Spinal cord (tissue), 10 donors: Measurements from ENCODE around the gene AP4E1. TPM values are rescaled to one million over a fixed set of nuclear protein-coding genes. Genes with fewer than 3 reads are reported as not detected.

Source experiments
- DNase-seq, 6 donors: peaks; one replicate each; pipeline versions ENCODE4 v3.0.0 to v3.0.0-alpha.2; 2013 to 2015; ENCODE audit warnings: low spot score in 6 of 6, low read depth in 4 of 6
- H3K27ac ChIP-seq: one replicate; pipeline ENCODE4 v1.5.1; 2013; ENCODE audit warnings: low read depth, low read length, control low read depth
- H3K27me3 ChIP-seq: one replicate; pipeline ENCODE4 v1.6.1; 2013; ENCODE audit warnings: low read length; ENCODE audit not compliant: control insufficient read depth, insufficient read depth
- H3K36me3 ChIP-seq: one replicate; pipeline ENCODE4 v1.6.1; 2013; ENCODE audit warnings: low read length; ENCODE audit not compliant: control insufficient read depth, insufficient read depth
- H3K4me1 ChIP-seq: one replicate; pipeline ENCODE4 v1.6.1; 2013; ENCODE audit warnings: low read length; ENCODE audit not compliant: control insufficient read depth, insufficient read depth
- H3K4me3 ChIP-seq: one replicate; pipeline ENCODE4 v1.5.1; 2013; ENCODE audit warnings: low read depth, low read length, control low read depth
- H3K9me3 ChIP-seq: one replicate; pipeline ENCODE4 v1.6.1; 2013; ENCODE audit warnings: low read length; ENCODE audit not compliant: control insufficient read depth, insufficient read depth
- WGBS: methylation state at CpG from one replicate; pipeline ENCODE4 v1.1.5; 2013; ENCODE audit warnings: missing lambda C conversion rate; ENCODE audit not compliant: insufficient coverage; 5-methylcytosine and 5-hydroxymethylcytosine counted together
- polyA plus RNA-seq, 2 donors: library from polyadenylated mRNA; unstranded; fragments of 120-200 nt; gene quantifications; one replicate each; pipeline ENCODE4 v1.2.1, GENCODE V29; 2013; ENCODE audit not compliant: insufficient read length in 2 of 2
- total RNA-seq, 2 donors: library from RNA; depleted of rRNA in 1 of 2; stranded (reverse); fragments of 120-200 nt in 1 of 2; fragments of >200 nt in 1 of 2; gene quantifications; one replicate each; pipeline versions ENCODE4 v1.2.3 to v1.2.4, GENCODE V29; 2013 to 2014
- donor health status: healthy.

AP4E1 gene
- total and polyA plus RNA-seq, 4 donors: 6.4 to 16.8 (median 6.9) TPM

- H3K27ac ChIP-seq: no peak overlapping the region
- no peaks in the 10 kb centered on the region for H3K9me3 ChIP-seq
- H3K36me3 ChIP-seq: no peaks in the 10 kb centered on the region
- no peak for DNase-seq
- H3K27me3 ChIP-seq: no peaks in the 10 kb centered on the region
- peaks cover 23% of the 10 kb centered on the region for H3K4me1 ChIP-seq
- no peak overlapping the region for H3K4me3 ChIP-seq
These were observed 139.8 kb downstream of the AP4E1 start for GRCh38 chr15:51048308-51048707.

DNA sequence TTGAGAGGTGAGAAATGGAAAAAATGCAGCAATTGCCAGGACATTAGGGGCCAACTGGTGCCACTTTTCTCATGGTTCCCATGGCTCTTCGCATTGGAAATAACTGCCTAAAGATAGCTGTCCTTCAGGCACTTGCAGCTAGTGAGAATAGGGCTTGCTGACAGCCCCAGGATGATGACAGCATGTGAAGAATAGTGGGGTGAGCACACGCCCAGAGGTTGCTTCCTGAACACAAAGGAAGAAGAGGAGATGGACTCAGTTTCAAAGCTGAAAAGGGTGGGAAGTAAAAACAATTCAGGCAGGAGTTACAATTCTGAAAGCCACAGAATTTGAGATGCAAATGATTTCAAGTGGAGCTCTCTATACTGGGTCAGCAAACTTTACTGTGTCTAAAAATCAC, 140.6 kb downstream of the AP4E1 start:
- Histone ChIP-seq H3K4me1 (peaks cover 23% of the 10 kb centered on the region), H3K4me3 (no peak overlapping the region), H3K27me3 (no peaks in the 10 kb centered on the region), H3K9me3 (no peaks in the 10 kb centered on the region), H3K36me3 (no peaks in the 10 kb centered on the region), H3K27ac (no peak overlapping the region)
- DNase-seq: no peak
- WGBS: 75% methylated on average over 2 of the region's 2 CpGs

- Histone ChIP-seq H3K9me3 (no peaks in the 10 kb centered on the region), H3K4me3 (no peak overlapping the region), H3K27ac (no peak overlapping the region), H3K27me3 (no peaks in the 10 kb centered on the region), H3K4me1 (peaks cover 23% of the 10 kb centered on the region), H3K36me3 (no peaks in the 10 kb centered on the region)
- 20% methylated on average over 1 of the region's 3 CpGs for WGBS
- peak in 5 of 6 donors; percentile 53 to 93 (median 60) for DNase-seq
These were observed 143.3 kb downstream of the AP4E1 start for GRCh38 chr15:51051776-51052175.

DNA sequence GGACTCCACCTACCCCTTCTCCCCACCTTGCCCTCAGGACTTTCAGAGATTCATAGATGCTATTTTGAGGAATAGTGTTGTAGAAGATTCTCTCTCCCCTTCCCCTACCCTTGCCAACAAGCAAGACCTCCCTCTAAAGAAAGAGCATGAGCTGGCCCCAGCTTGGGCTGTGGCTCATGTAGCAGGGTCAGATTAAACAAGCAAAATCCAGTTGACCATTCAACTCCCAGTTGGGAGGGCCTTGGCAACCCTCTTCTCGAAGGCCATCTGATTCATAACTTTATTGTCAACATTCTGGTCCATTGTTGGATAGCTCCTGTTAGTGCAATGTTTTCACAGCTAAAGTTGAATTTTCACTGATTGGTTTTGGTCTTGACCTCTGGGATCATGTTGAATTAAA, 145.1 kb downstream of the AP4E1 start:
- Histone ChIP-seq H3K36me3 (peaks cover 2% of the 10 kb centered on the region), H3K27me3 (no peaks in the 10 kb centered on the region), H3K27ac (no peak overlapping the region), H3K4me3 (no peak overlapping the region), H3K4me1 (peaks cover 11% of the 10 kb centered on the region), H3K9me3 (no peaks in the 10 kb centered on the region)
- DNase-seq: no peak
- WGBS: no CpG with 5 or more reads among the region's 1 CpG

DNA sequence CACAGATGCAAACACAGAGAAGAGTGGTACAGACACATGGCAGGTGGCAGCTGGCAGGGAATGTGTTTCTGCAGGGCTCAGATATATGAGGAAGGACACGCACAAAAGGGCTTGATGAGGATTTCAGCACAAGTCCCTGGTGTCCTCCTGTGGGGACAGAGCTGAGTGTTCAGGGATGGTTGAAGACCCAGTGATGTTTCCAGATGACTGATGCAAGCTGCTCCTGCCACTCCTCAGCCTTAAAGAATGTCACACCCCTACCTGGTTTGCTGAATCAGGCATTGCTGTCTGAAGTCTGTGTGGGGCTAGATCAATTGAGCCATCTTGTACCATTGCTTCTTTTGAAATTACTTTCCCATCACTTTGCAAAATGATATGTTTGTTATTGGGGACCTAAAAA, 146.1 kb downstream of the AP4E1 start:
- Histone ChIP-seq H3K4me3 (no peak overlapping the region), H3K36me3 (peaks cover 2% of the 10 kb centered on the region), H3K27ac (no peak overlapping the region), H3K27me3 (no peaks in the 10 kb centered on the region), H3K4me1 (peaks cover 13% of the 10 kb centered on the region), H3K9me3 (no peaks in the 10 kb centered on the region)
- DNase-seq: no peak
- WGBS: 100% methylated on average over 1 of the region's 1 CpG

Other genes starting within 250 kb of the AP4E1 start
- 10 to 100 TPM; 51.6 to 59.7 TPM for gene TRPM7, start 221.9 kb upstream of the AP4E1 start, total RNA-seq
- 10 to 100 TPM; 17.6 to 22.7 TPM for gene TRPM7, start 221.9 kb upstream of the AP4E1 start, polyA plus RNA-seq
- 100 to 1,000 TPM in 1 of 2 donors, 10 to 100 TPM in 1; 69.8 to 111 TPM for gene SPPL2A, start 143.0 kb upstream of the AP4E1 start, total RNA-seq
- gene SPPL2A, start 143.0 kb upstream of the AP4E1 start, polyA plus RNA-seq: 10 to 100 TPM; 41.5 to 42.1 TPM
- gene TNFAIP8L3, start 186.2 kb downstream of the AP4E1 start, total RNA-seq: 1 to 10 TPM; 3.8 to 8.2 TPM
- gene TNFAIP8L3, start 186.2 kb downstream of the AP4E1 start, polyA plus RNA-seq: 1 to 10 TPM; 6.6 to 7.1 TPM